Colon (tissue), 2 donors: ENCODE results near the gene MED22.
A peak's percentile ranks its signal among the peaks of the same experiment; 100 is the strongest.

Source experiments
- FAIRE-seq: peaks from 2 replicates; lab custom pipeline; 2012; peaks lifted over from hg19 to GRCh38; lab: Jason Lieb, UNC
- donor health status: control.
- donor health status: control.

Gene MED22

DNA sequence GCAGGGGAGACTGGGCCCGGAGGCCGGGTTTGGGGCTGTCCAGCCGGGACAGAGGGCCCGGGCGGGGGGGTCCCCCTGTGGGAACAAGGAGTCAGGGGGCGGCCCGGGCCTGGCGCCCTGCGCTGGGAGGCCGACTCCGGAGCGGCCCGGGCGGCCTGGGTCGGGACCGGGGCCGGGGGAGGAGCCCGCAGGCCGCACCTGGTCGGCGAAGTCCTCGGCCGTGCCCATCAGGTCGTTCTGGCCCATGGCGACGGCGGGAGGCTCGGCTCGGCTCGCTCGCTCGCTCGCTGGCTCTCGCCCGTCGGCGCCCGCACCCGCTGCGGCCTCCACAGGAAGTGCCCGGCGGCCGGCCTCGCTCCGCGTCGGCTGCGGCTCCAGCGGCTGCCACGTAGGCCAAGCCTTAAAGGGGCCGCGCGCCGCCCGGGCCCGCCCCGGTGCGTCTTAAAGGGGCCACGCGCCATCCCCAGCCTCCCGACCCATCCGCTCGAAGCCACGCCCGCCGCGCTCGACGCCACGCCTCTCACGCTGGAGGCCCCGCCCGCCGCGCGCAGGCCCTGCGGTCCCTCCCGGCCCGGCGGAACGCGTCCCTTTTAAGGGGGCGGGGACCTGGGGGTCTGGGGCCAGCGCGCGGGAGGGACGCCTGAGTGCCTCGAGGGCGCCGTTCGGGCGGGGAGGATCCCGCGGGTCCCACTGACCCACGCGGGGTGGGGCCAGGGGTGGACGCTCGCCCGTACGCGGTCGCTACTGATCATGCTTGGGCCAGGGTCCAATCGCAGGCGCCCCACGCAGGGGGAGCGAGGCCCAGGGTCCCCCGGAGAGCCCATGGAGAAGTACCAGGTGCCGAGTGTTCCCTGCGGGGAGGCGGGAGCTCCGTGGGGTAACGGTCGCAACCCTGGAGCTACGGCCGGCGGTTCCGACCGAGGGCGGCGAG, 28.1 kb upstream of the MED22 start, which contains the start of the genes STKLD1 and SURF4:
TSS of gene STKLD1 (plus strand) at position 643 of the 931 bp plus-strand sequence. CDS start at position 751, 108 bp downstream.
TSS of gene SURF4 (minus strand) at position 337 of the 931 bp plus-strand sequence. CDS start at position 246, 91 bp downstream.
- no peak for FAIRE-seq

DNA sequence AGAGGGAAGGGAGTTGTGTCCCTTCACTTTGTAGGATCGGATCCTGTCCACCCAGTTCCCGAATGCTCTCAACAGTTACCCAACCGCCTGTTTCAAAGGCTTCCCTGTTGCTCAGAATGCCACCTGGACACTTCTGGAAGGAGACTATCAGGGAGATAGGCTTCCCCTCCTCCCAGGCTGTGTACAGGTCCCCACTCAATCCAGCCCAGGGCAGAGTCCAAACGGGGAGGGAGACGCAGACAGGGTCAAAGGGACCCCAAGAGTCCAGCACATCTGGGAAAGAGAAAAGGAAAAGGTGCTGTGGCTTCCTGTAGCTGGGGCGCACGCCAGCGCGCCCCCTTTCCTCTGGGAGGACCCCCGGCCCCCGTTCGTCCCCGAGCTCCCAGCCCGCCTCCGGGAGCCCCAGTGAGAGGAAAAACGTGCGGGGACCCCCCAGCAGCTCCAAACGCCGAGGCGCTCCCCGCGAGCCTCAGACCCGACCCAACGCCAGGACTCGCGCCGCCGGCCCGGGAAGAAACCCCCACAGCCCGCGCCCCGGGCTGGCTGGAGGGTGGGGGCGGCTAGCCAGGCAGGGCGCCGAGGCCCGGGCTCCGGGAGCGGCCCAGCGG, 27.3 kb upstream of the MED22 start:
- FAIRE-seq, result no peak

DNA sequence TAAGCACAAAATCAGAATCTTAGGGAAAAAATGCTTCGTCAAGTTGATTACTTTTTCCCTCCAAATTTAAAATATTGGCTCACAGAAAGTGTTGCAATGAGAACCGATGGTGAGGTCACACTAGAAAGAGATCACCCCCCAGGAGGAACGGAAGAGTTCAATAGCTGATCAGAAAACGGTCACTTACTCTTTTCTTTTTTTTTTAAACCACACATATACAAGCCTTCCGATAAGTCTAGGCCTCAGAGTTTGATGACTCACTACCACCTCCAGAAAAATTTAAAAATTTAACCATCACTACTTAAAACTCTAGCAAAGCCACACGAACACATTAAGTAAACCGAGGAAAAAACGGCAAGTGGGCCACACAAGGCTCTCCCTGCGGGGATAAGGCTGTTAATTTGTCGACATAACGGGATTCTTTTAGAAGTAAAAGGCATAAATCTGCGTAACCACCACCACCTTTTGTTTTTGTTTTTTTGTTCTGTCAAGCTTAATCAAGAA, 26.7 kb upstream of the MED22 start:
- FAIRE-seq, result no peak

DNA sequence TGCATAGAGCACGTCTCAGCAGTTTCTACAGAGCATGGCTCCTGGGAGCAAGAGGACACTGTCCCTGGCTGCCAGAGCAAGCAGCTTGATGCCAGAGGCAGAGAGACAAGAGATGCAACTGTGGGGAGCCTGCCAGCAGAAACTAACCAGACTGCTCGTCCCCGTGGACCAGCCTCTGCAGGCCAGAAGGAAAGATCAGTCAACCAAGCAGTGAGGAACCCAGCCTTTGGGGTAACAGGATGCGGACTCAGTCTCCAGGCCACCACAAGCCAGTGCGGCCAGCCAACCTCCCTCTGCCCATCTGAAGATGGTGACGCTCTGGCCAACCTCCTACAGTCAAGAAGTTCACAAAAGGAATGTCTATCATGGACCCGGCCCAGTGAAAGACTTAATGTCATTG, 24.2 kb upstream of the MED22 start:
- FAIRE-seq, result no peak

DNA sequence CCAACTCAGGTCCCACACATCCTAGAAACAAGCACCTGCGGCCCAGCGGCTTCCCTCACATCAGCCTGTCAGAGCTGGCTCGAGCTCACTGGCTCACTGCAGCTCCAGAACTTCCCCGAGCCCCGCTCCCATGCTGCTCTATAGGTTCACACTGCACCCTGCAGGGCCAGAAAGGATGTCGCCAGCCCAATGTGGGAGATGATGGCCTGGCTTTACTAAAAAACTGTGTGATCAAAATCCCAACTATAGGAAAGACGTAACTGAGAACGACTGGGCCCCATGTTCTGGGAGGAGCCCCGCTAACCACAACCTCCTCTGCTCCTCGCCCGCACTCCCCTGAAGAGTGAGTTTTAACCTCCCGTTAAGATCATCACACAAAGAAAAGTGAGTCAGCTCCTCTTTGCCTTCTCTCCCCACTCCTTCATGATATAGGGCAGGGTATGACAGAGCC, 23.4 kb upstream of the MED22 start:
- no peak for FAIRE-seq

DNA sequence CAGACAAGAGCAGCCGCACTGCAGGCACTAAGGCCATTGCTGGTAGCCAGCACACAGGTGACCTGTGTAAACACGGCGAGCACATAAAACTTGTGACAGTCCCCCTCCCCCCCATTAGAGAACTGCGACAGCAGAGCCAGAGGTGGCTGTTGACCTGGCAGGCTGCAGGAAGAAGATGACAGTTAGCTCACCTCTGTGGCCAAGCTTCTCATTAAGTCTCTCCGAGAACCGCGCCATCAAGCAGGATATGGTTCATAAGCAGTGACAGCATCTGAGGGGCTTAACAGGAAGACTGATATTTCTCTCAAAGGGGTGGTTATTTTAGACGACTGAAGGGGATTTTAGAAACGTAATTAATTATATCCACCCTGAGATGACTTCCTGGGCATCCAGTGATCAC, 22.8 kb upstream of the MED22 start:
- no peak for FAIRE-seq

DNA sequence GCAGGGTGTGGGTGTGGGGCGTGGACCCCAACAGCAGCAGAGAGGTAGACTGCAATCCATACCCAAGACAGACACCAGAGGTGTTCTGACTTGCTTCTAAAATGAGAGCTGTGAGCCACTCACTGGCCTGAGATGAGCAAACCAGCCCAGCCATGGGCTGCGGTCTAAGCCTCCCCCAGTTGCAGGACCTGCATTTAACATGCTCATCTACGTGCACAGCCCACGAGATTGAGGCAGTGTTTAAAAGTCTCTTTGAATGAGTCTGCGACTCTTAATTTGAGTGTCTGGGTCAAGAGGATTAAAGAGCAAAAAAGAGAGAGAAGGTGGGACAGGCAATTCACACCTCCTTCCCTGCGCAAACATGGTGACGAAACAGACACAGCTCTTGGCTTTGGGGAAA, 22.0 kb upstream of the MED22 start:
- FAIRE-seq, result no peak

DNA sequence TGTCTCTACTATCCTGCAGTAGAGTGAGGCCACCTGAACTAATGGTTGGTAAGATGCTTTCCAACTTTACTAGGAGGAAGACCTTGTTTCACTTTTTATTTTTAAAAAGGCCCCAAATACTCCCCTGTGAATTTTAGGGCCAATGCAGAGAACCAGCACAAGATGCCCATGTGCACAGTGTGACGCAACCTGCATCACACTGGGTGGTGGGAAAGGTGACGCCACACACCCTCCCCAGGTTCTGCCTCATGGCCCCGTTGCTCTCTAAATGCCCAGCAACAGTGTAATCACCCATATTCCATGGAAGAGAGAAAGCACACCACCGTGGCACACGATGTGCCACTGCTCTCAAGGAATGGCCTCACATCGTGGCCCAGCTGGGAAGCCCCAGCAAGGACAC, 21.5 kb upstream of the MED22 start:
- no peak for FAIRE-seq

DNA sequence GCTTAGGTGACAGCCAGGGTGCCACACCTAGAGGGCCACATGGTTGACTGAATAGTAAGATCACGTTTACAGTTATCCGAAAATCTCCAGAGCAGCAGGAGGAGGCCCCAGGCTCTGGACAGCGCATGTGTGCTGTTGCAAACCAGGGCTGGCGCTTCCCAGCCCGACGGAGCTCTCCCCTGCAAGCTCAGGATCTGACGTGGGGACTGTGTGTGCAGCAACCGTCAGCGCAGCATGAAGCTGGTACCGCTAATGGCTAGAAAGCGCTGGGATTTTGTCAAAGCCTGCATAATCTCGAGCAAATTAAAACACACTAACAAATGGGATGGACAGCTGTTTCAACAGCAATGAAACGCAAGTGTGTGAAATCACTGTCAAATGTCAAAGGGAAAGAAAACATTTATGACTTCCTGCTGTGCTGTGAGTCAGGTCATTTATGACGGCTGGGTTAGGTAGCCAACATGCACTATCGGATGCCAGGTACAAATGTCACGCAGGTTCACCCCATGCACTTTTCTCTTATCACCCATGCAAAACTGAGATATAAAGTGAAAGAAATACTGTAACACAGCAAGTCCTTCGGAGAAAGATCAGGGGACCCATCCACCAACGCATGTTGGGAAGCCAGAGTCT, 20.4 kb upstream of the MED22 start:
- FAIRE-seq, result peak; percentile 83

DNA sequence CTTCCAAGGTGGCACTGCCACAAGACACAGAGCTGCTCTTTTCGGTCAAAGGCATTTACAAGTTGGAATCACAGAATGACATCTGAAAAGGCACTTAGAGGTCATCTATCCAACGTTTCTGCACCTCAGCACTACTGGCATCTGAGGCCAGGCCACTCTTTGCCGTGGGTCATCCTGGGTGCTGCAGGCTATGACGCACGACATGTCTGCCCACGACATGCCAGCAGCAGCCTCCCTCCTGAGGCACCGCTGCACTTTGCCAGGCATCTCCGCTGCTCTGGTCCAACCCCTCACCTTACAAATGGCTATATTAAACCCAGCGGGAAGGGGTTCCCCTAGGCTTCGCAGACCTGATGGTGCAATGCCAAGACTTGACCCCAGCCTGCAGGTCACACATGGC, 19.8 kb upstream of the MED22 start:
- FAIRE-seq, result no peak

DNA sequence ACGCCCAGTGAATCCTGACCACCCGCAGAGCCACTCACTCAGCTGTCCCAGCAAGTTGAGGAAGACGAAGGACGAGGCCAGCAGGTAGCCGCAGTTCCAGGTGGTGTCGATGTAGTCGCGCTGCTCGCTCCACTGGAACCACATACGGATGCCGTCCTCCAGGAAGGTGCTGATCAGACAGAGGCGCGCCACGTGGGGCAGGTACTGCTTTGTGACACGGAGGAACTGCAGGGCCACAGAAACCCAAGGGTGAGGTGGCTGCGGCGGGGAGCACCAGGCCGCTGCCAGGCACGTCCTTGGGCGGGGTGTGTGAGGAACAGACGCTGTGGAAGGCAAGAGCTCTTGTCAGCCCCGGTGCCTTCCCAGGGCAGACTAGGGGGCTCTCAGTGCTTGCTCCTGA, 19.3 kb upstream of the MED22 start:
- no peak for FAIRE-seq

DNA sequence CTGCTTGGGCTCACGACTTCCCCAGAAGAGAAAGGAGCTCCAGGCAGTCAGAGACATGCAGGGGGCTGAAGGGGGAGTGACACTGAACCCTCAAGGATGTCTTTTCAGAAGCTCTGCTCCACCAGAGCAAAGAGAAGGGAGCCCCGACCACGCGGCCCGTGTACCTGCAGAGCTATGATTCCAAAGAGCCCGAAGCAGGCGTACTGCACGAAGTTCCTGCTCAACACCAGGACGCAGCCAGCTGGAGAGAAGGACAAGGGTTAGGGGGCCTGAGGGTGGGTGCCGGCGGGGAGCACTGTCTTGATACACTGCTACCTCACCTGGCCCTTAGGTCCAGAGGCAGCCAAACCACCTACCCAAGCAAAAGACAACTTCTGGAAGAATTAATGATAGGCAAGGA, 18.5 kb upstream of the MED22 start:
- no peak for FAIRE-seq

DNA sequence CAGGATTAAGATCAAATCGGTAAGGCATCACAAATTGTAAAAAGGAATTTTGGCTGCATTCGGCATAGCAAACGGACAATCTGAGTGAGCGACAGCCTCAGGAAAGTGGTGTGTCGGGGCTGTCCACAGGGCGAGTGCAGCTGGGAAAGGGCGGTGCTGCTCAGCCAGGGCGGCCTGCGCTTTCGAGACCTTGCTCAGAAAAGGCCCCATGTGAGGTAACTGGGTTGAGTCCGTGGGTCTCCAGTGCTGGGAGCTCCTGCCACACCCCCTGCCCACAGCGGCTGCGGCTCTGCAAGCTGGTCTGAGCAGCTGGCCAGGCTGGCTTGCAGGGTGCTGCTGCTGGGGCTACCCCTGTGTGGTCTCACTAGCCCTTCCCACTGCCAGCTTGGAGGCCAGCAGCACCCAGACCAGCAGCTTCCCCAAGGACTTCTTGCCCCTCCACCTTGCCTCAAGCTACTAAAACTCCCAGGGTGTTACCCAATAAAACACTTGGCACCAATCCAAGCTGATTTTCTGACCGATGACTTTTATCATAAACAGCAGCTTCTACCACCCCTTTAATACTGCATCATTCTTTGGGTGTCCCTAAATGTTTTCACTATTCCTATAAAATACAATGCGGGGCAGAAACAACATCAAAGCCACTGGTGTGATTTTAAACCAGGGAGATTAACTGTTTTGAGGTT, 14.6 kb upstream of the MED22 start:
- no peak for FAIRE-seq

DNA sequence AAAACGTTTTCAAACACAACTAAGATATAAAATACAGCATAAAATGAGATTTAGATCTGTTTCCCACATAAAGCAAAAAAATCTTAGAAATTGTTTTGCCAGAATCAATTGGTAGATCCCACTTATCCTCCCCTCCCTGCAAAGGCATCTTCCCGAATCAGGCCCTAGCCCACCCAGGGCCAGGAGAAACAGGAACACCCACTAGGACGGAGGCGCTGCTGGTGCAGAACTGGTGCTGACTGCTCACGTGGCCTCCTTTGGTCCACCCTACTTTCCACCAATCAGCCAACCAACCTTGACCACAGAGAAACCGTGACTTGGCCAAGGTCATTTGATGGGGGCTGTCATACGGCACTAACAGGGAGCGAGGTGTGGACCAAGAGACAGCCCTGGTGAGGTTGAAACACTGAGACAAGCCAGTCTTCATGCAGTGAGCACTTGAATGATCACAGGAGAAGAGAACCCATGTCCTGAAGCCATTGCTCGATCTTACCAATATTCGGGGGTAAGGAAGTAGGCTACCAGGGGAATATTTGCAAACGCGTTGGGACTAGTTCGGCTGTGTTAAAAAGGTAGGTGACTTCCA, 13.7 kb upstream of the MED22 start:
- no peak for FAIRE-seq

DNA sequence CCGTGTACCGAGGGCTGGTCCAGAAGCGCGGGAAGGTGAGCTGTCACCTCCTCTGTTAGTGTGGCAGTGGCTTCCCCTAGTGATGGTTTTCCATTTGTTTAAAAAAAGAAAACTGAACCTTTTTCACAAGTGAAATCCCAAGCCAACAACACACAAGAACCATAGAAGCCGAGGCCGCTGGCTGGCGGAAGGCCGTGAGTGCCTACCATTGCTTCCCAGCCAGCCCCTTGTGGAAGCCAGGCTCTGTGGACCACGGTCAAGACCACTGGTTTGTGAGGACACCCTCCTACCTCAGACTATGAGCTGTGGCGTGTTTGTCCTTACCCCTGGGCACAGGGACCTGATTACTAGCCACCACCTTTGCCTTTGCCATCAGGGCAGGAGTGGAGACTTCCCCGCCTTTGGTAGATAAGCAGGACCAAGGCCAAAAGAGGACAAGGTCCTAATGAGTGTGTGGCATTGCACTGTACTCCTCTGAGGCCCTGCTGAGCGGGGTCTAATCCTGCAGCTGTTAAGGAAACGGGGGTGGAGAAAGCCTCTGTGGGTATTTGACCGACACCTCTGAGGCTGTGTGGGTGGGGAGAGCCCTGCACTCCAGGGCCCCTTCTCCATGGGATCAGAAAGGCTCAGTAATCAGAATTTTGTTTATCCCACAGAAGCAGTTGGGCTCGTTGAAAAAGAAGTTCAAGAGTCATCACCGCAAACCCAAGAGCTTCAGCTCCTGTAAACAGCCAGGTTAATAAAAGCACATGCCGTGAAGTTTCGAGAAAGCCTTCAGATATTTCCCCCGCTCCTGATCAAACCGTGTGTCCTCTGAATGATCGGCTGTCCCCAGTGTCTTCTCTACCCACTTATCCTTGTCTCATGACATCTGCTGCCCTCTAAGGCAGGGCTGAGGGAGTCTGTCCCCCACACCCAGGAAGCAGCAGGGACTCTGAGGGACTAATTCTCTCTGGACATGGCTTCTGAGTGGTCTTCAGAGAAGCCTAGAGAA, 12.8 kb upstream of the MED22 start:
- no peak for FAIRE-seq

DNA sequence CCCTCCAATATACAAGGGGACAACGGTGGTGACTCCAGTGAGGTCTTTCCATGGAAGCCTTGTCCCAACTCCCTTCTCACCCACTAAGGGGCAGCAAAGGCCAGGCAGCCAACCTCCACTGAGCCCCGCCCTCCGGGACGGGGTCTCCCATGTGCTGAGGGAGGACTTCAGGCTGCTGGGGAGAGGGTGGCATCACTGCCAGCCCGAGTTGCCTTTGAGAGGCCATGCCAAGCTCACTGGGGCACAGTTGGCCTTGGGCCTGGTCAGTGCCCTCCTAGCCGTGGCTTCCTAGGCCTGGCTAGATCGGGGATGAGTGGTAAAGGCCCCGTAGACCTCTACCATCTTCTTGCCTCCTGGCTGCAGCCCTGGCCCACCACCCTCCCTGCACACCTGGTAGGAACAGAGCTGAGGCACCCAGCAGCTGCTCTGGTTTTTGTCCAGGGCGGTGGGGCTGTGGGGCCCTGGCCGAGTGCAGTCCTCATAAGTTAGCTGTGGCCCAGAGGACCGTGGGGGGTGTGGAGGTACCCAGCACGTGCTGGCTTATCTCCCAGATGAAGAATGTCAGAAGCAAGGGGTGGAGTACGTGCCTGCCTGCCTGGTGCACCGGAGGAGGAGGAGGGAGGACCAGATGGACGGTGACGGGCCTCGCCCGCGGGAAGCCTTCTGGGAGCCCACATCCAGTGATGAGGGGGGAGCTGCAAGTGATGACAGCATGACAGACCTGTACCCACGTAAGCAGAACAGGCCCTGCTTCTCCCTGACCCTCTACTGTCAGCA, 11.7 kb upstream of the MED22 start:
- no peak for FAIRE-seq

DNA sequence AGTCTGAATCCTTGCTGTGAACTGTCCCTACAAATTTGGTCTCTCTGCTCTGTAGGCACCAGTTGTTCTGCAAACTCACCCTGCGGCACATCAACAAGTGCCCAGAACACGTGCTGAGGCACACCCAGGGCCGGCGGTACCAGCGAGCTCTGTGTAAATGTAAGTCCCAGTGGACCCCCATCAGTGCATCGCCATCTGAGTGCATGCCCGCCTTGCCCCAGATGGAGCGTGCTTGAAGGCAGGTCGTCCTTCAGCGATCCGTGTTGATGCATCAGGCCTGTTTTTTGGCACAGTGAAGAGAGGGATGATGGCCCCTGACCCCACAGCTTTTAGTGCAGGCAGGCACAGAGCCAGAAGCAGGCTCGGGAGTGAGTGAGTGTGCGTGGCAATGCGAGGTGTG, 9.7 kb upstream of the MED22 start:
- FAIRE-seq, result no peak

DNA sequence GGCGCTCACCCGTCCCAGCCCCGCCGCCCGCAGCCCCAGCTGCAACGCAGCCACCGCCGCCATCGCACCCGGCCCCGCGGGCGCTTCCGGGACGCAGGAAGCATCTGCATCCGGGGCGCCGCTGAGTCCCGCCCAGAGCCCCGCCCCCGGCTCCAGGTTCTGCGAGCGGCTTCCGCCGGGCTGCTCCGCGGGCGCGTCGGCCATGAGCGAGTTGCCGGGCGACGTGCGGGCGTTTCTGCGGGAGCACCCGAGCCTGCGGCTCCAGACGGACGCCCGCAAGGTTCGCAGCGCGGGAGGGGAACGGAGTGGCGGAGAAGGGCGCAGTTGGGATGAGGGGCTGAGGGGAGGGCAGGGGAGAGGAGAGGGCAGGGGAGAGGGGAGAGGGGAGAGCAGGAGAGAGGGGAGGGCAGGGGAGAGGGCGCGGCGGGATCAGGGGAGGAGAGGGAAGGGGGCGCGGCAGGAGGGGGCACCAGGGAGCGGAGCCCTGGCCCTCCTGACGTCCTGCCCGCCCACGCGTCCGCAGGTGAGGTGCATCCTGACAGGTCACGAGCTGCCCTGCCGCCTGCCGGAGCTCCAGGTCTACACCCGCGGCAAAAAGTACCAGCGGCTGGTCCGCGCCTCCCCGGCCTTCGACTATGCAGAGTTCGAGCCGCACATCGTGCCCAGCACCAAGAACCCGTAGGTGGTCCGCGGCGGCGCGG, 8.6 kb upstream of the MED22 start, which contains the start of the genes SURF1 and SURF2:
TSS of gene SURF1 (minus strand) at position 97 of the 701 bp plus-strand sequence. CDS start at position 63, 34 bp downstream.
TSS of gene SURF2 (plus strand) at position 160 of the 701 bp plus-strand sequence. CDS start at position 203, 43 bp downstream.
- no peak for FAIRE-seq

DNA sequence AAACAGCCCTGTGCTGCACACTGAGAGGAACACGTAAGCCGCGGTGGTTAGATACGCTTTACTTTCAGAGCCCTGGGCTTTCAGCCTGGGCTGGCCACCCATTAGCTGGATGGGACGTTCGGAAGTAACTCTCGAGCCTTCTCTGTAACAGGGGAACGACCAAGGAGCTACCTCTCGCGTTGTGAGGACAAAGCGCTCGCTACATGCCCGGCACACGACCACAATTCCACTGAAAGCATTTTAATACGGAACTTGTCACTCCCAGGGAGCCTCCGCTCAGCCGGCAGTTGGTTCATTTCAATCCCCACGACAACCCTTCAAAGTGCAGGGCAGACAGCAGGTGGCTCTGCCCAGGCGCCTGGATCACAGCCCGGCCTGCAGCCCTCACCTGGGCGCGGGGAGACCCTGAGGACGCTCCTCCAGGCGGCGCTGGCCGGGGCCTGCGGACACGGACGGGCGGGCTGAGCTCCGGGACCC, 8.0 kb upstream of the MED22 start:
- no peak for FAIRE-seq
